VCaP (cell line): ENCODE results near the gene TRIM46.
A peak's percentile ranks its signal among the peaks of the same experiment; 100 is the strongest.

Experiments used
- H3K27ac ChIP-seq: fragments of 450-650 bp; 2 replicates; pipeline ENCODE4 v1.5.1; 2017
- TF ChIP-seq, protein P1 (sequence below): fragments of 450-650 bp; conservative IDR thresholded peaks from 2 replicates; pipeline ENCODE4 v1.5.1; 2017; ENCODE audit warnings: mild to moderate bottlenecking, moderate library complexity

The TRIM46 gene

GRCh38 chr1:155133799-155134281, 39.8 kb upstream of the TRIM46 start:
- TF ChIP-seq, protein P1, sequence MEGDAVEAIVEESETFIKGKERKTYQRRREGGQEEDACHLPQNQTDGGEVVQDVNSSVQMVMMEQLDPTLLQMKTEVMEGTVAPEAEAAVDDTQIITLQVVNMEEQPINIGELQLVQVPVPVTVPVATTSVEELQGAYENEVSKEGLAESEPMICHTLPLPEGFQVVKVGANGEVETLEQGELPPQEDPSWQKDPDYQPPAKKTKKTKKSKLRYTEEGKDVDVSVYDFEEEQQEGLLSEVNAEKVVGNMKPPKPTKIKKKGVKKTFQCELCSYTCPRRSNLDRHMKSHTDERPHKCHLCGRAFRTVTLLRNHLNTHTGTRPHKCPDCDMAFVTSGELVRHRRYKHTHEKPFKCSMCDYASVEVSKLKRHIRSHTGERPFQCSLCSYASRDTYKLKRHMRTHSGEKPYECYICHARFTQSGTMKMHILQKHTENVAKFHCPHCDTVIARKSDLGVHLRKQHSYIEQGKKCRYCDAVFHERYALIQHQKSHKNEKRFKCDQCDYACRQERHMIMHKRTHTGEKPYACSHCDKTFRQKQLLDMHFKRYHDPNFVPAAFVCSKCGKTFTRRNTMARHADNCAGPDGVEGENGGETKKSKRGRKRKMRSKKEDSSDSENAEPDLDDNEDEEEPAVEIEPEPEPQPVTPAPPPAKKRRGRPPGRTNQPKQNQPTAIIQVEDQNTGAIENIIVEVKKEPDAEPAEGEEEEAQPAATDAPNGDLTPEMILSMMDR = no peak
- H3K27ac ChIP-seq = peak overlapping the region; percentile 100

DNA sequence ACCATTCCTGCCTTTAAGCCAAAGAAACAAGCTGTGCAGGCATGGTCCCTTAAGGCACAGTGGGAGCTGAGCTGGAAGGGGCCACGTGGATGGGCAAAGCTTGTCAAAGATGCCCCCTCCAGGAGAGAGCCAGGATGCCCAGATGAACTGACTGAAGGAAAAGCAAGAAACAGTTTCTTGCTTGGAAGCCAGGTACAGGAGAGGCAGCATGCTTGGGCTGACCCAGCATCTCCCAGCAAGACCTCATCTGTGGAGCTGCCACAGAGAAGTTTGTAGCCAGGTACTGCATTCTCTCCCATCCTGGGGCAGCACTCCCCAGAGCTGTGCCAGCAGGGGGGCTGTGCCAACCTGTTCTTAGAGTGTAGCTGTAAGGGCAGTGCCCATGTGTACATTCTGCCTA, 39.3 kb upstream of the TRIM46 start:
- TF ChIP-seq, protein P1 = no peak
- H3K27ac ChIP-seq = peak overlapping the region; percentile 100

DNA sequence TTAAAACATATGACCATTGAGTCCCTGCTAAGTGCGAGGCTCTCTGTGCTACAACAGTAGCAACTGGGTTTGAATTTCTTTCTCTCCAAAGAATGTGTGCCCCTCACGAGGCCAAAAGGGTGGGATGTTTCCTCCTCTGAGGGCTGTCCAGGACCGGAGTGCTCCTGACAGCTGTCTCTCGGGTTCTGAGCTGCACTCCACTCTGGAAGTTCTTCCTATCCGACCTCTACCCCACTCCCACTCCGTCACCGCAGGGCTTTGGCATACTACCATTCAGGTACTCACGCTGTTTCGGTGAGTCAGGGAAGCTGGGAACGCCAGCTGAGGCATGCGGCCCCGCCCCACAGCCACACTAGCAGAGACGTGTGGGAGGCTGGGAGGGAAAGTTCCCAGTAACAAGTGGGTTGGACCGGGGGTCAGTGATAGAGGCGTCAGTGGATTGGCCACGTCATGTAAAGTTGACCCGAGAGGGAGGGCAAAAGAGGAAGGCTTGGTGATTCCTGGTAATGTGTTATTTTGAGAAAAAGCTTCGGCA, 38.7 kb upstream of the TRIM46 start:
- peak overlapping the region; percentile 100 for H3K27ac ChIP-seq
- TF ChIP-seq, protein P1 = no peak

DNA sequence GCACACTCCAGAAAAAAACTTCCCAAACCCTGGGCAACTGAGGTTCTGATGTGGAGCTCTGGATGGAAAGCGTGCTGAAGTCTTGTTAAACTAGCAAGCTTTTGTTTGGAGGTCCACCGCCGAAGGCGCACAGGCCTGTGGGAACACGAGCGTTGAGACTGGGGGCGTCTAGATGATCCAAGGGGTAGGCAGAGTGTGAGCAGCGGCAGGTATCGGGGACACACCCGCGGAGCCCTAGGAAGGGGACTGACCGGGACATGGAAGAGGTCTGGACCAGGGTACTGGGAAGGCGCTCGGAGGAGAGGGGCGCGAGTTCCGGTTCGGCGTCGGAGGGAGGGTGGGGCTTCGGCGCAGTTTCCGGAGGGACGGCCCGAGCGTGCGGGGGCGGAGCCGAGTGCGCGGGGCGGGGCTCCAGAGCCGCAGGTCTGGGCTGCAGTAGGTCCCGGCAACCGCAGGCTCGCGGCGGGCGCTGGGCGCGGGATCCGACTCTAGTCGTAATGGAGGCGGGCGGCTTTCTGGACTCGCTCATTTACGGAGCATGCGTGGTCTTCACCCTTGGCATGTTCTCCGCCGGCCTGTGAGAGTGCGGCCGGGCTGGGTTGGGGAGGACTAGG, 38.1 kb upstream of the TRIM46 start, which contains the start of gene SLC50A1:
SLC50A1 (plus strand) TSS at position 438 of the 614 bp plus-strand sequence; CDS start at position 498, 60 bp downstream.
- TF ChIP-seq, protein P1 = peak; percentile 40; the same call in 1 of the 2 replicates
- H3K27ac ChIP-seq = peak within 1 kb of the TSS; percentile 100

- TF ChIP-seq, protein P1 = no peak
- H3K27ac ChIP-seq = peak overlapping the region; percentile 100
Observed at GRCh38 chr1:155136748-155137147, 36.9 kb upstream of the TRIM46 start.

GRCh38 chr1:155137154-155137949, 36.3 kb upstream of the TRIM46 start:
- peak overlapping the region; percentile 100 for H3K27ac ChIP-seq
- TF ChIP-seq, protein P1 = no peak
